Activated T-cell treated with anti-CD3 and anti-CD28 coated beads for 4 hours (primary cell): ENCODE measurements around the gene SMYD3.

Source experiments
- DNase-seq: peaks from one replicate; pipeline ENCODE4 v3.0.0-alpha.2; 2020

The SMYD3 gene

GRCh38 chr1:245934409-245934808 lies 572.7 kb downstream of the SMYD3 start:
- DNase-seq: no peak

GRCh38 chr1:245933431-245934045 lies 573.5 kb downstream of the SMYD3 start:
- DNase-seq: no peak

GRCh38 chr1:245932302-245932972 lies 574.6 kb downstream of the SMYD3 start:
- DNase-seq: no peak

- no peak for DNase-seq
Measured at GRCh38 chr1:245931450-245931849, 575.6 kb downstream of the SMYD3 start.

GRCh38 chr1:245929224-245929623 lies 577.9 kb downstream of the SMYD3 start:
- DNase-seq: no peak

GRCh38 chr1:245926888-245927287 lies 580.2 kb downstream of the SMYD3 start:
- no peak for DNase-seq

- no peak for DNase-seq
Measured at GRCh38 chr1:245923215-245923614, 583.9 kb downstream of the SMYD3 start.

- no peak for DNase-seq
Measured at GRCh38 chr1:245921417-245921816, 585.7 kb downstream of the SMYD3 start.

- no peak for DNase-seq
Measured at GRCh38 chr1:245917403-245917802, 589.7 kb downstream of the SMYD3 start.

- no peak for DNase-seq
Measured at GRCh38 chr1:245915841-245916240, 591.2 kb downstream of the SMYD3 start.

GRCh38 chr1:245915406-245915805 lies 591.7 kb downstream of the SMYD3 start:
- DNase-seq: no peak

- no peak for DNase-seq
Measured at GRCh38 chr1:245908543-245908942, 598.5 kb downstream of the SMYD3 start.

- no peak for DNase-seq
Measured at GRCh38 chr1:245906207-245906606, 600.9 kb downstream of the SMYD3 start.

GRCh38 chr1:245903851-245904250 lies 603.2 kb downstream of the SMYD3 start:
- DNase-seq: no peak

GRCh38 chr1:245901565-245901964 lies 605.5 kb downstream of the SMYD3 start:
- DNase-seq: no peak

GRCh38 chr1:245901037-245901436 lies 606.0 kb downstream of the SMYD3 start:
- DNase-seq: no peak

GRCh38 chr1:245898581-245898980 lies 608.5 kb downstream of the SMYD3 start:
- no peak for DNase-seq

GRCh38 chr1:245896258-245896657 lies 610.8 kb downstream of the SMYD3 start:
- no peak for DNase-seq

GRCh38 chr1:245895455-245895959 lies 611.6 kb downstream of the SMYD3 start:
- no peak for DNase-seq

GRCh38 chr1:245894843-245895242 lies 612.2 kb downstream of the SMYD3 start:
- no peak for DNase-seq

GRCh38 chr1:245893025-245893424 lies 614.1 kb downstream of the SMYD3 start:
- no peak for DNase-seq

- DNase-seq: no peak
Measured at GRCh38 chr1:245888809-245889208, 618.3 kb downstream of the SMYD3 start.

GRCh38 chr1:245887829-245888228 lies 619.2 kb downstream of the SMYD3 start:
- no peak for DNase-seq

GRCh38 chr1:245881767-245882391 lies 625.2 kb downstream of the SMYD3 start:
- DNase-seq: no peak
